GM23338 (cell line): ENCODE data around the gene NAAA. TPM values are rescaled to one million over a fixed set of nuclear protein-coding genes. Genes with fewer than 3 reads are reported as not detected.

ENCODE experiments used
- ATAC-seq: fragments of 200-7000 bp; cut with Tn5 transposase; 3 replicates; pipeline ENCODE4 v1.9.1; 2020
- DNase-seq: peaks from one replicate; pipeline ENCODE4 v3.0.0-alpha.2; 2015; ENCODE audit warnings: low spot score
- H2AFZ ChIP-seq: fragments of 200-600 bp; sonication (generic); 2 replicates; pipeline ENCODE4 v1.8.0; 2016; ENCODE audit warnings: antibody characterized with exemption, mild to moderate bottlenecking, moderate library complexity
- H3F3A ChIP-seq: fragments of 200-600 bp; sonication (generic); replicated peaks from 2 replicates; pipeline ENCODE4 v1.8.0; 2017; ENCODE audit warnings: antibody characterized with exemption, mixed run types, low read depth
- H3K27ac ChIP-seq: fragments of 200-600 bp; sonication (generic); 2 replicates; pipeline ENCODE4 v1.6.1; 2016; ENCODE audit warnings: low read depth
- H3K27me3 ChIP-seq: fragments of 200-600 bp; sonication (generic); 2 replicates; pipeline ENCODE4 v1.8.0; 2016; ENCODE audit warnings: mild to moderate bottlenecking, mixed run types, moderate library complexity; ENCODE audit not compliant: insufficient read depth
- H3K36me3 ChIP-seq: fragments of 200-600 bp; sonication (generic); 2 replicates; pipeline ENCODE4 v1.8.0; 2016; ENCODE audit warnings: mild to moderate bottlenecking; ENCODE audit not compliant: insufficient read depth
- H3K4me1 ChIP-seq: fragments of 200-600 bp; sonication (generic); 2 replicates; pipeline ENCODE4 v1.8.0; 2016; ENCODE audit warnings: mild to moderate bottlenecking, moderate library complexity; ENCODE audit not compliant: insufficient read depth
- H3K4me2 ChIP-seq: fragments of 200-600 bp; sonication (generic); 2 replicates; pipeline ENCODE4 v1.7.1; 2017; ENCODE audit warnings: mixed run types
- H3K4me3 ChIP-seq: fragments of 200-600 bp; sonication (generic); 2 replicates; pipeline ENCODE4 v1.6.1; 2016; ENCODE audit warnings: mixed run types
- H3K79me2 ChIP-seq: fragments of 200-600 bp; sonication (generic); replicated peaks from 2 replicates; pipeline ENCODE4 v1.8.0; 2017; ENCODE audit warnings: mild to moderate bottlenecking; ENCODE audit not compliant: insufficient read depth
- H3K9me2 ChIP-seq: fragments of 200-600 bp; sonication (generic); 2 replicates; pipeline ENCODE4 v1.8.0; 2017; ENCODE audit not compliant: insufficient read depth
- H4K20me1 ChIP-seq: fragments of 200-600 bp; sonication (generic); replicated peaks from 2 replicates; pipeline ENCODE4 v1.8.0; 2017; ENCODE audit warnings: mild to moderate bottlenecking; ENCODE audit not compliant: insufficient read depth
- H3K27ac Mint-ChIP-seq: 2 replicates; pipeline ENCODE4 v1.8.0; 2020; ENCODE audit warnings: inconsistent platforms, mild to moderate bottlenecking, moderate library complexity, mixed read lengths
- H3K27me3 Mint-ChIP-seq: 3 replicates; pipeline ENCODE4 v1.8.0; 2022; ENCODE audit warnings: low read depth, mild to moderate bottlenecking, moderate library complexity, mixed read lengths, inconsistent platforms; ENCODE audit not compliant: insufficient read depth, poor library complexity
- H3K36me3 Mint-ChIP-seq: 3 replicates; pipeline ENCODE4 v1.8.0; 2021; ENCODE audit warnings: low read depth, mild to moderate bottlenecking, inconsistent platforms, moderate library complexity, mixed read lengths
- H3K4me1 Mint-ChIP-seq: 3 replicates; pipeline ENCODE4 v1.8.0; 2020; ENCODE audit warnings: mild to moderate bottlenecking, inconsistent platforms, mixed read lengths
- H3K4me3 Mint-ChIP-seq: 3 replicates; pipeline ENCODE4 v1.8.0; 2021; ENCODE audit warnings: moderate library complexity, mild to moderate bottlenecking, inconsistent platforms, mixed read lengths
- H3K9me3 Mint-ChIP-seq: 3 replicates; pipeline ENCODE4 v1.8.0; 2020; ENCODE audit warnings: moderate library complexity, mild to moderate bottlenecking, inconsistent platforms, mixed read lengths
- CREB1 ChIP-seq: fragments of 250-450 bp; sonication (Bioruptor Pico); IDR thresholded peaks from 2 replicates; pipeline ENCODE4 v1.5.0; 2020; ENCODE audit warnings: low read depth, mild to moderate bottlenecking, moderate library complexity
- EZH2 ChIP-seq: fragments of 200-600 bp; sonication (generic); IDR thresholded peaks from one replicate; pipeline ENCODE4 v1.8.0; 2017; ENCODE audit warnings: antibody characterized with exemption, mild to moderate bottlenecking, low read depth; ENCODE audit not compliant: unreplicated experiment
- EZH2phosphoT487 ChIP-seq: fragments of 200-600 bp; sonication (generic); IDR thresholded peaks from one replicate; pipeline ENCODE4 v1.8.1; 2018; ENCODE audit warnings: antibody characterized with exemption; ENCODE audit not compliant: unreplicated experiment
- JUNB ChIP-seq: IDR thresholded peaks from one replicate; pipeline ENCODE4 v1.6.1; 2016; ENCODE audit warnings: antibody characterized with exemption; ENCODE audit not compliant: unreplicated experiment
- NANOG ChIP-seq: IDR thresholded peaks from 2 replicates; pipeline ENCODE4 v1.6.1; 2016; ENCODE audit warnings: antibody characterized with exemption, borderline replicate concordance
- POLR2AphosphoS5 ChIP-seq: IDR thresholded peaks from 2 replicates; pipeline ENCODE4 v1.6.1; 2016; ENCODE audit warnings: antibody characterized with exemption, low read depth
- REST ChIP-seq: IDR thresholded peaks from one replicate; pipeline ENCODE4 v1.6.1; 2018; ENCODE audit warnings: antibody characterized with exemption; ENCODE audit not compliant: unreplicated experiment
- STAT1 ChIP-seq: IDR thresholded peaks from one replicate; pipeline ENCODE4 v1.6.1; 2016; ENCODE audit warnings: antibody characterized with exemption; ENCODE audit not compliant: unreplicated experiment
- ZNF114 ChIP-seq: fragments of 250-450 bp; sonication (Bioruptor Pico); IDR thresholded peaks from 2 replicates; pipeline ENCODE4 v1.5.0; 2020; ENCODE audit warnings: mild to moderate bottlenecking, moderate library complexity
- ZNF331 ChIP-seq: fragments of 250-450 bp; sonication (Bioruptor Pico); IDR thresholded peaks from 2 replicates; pipeline ENCODE4 v1.5.0; 2020; ENCODE audit warnings: low read depth, mild to moderate bottlenecking, moderate library complexity
- ZNF462 ChIP-seq: fragments of 250-450 bp; sonication (Bioruptor Pico); IDR thresholded peaks from 2 replicates; pipeline ENCODE4 v1.5.0; 2020; ENCODE audit warnings: mild to moderate bottlenecking, moderate library complexity
- polyA plus RNA-seq: library from polyadenylated mRNA; unstranded; fragments of >200 nt; fragmentation: Nextera tagmentation; extraction: Ambion mirVana; gene quantifications from 2 replicates; pipeline ENCODE4 v1.2.1, GENCODE V29; 2016
- total RNA-seq: library from RNA; depleted of rRNA; stranded (reverse); fragments of >200 nt; shearing (Covaris generic); gene quantifications from 2 replicates; pipeline ENCODE4 v1.2.3, GENCODE V29; 2014
- TF ChIP-seq, protein P1 (sequence below), 2 experiments: fragments of 200-600 bp in 1 of 2; sonication (generic) in 1 of 2; conservative IDR thresholded peaks; 2 replicates each; pipeline versions ENCODE4 v1.5.1 to v1.6.1; 2016 to 2017; ENCODE audit warnings: antibody characterized with exemption in 2 of 2, low read depth in 2 of 2, mild to moderate bottlenecking in 2 of 2, moderate library complexity in 1 of 2
- TF ChIP-seq, protein P2 (sequence below): IDR thresholded peaks from 2 replicates; pipeline ENCODE4 v1.6.1; 2016; ENCODE audit warnings: antibody characterized with exemption

NAAA gene
- total and polyA plus RNA-seq, 2 experiments from 2014 or later: 13.2 to 36.6 TPM

DNA sequence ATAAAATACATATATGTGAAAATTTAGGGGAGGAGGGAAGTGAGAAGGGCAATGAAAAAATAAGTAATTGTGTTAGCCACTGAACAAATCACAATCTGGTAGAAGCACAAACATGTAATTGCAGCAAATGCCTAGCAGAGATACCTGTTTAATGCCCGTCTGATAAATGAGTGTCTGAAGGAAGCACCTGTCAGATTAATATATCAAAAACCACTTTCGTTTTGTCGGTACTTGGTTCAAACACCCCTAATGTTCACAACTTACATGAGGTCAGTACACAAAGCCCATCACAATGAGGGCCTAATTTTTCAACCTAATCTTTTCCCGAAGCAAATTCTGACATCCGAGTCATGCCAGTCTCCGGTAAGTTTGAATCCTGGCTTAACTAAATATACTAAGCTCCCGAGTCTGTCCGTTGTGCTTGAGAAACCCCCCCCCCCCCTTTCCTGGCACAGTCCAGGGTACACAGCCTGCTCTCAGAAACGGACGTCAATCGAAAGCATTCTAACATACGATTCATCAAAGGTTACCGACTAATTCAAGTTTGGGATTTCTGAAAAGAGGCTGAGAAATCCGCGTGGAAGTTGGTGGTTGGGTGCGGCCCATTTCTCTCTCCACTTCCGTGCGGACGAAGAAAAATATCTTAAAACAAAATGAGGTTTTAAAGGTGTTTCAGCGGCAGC lies 49.2 kb upstream of the NAAA start:
- ATAC-seq: no peak
- H3K4me3 Mint-ChIP-seq: peak overlapping the region; percentile 89
- H3K27ac ChIP-seq: no peak overlapping the region
- no peaks in the 10 kb centered on the region; the same call in 1 of the 3 replicates for H3K36me3 Mint-ChIP-seq
- peak overlapping the region; percentile 88 for H3K4me2 ChIP-seq
- peak overlapping the region; percentile 93 for H3K4me3 ChIP-seq
- H3K79me2 ChIP-seq: peaks cover 57% of the 10 kb centered on the region
- H3K9me3 Mint-ChIP-seq: no peaks in the 10 kb centered on the region
- no peaks in the 10 kb centered on the region for H3K9me2 ChIP-seq
- no peaks in the 10 kb centered on the region; the same call in 1 of the 2 replicates for H3K27me3 ChIP-seq
- no peaks in the 10 kb centered on the region for H3K27me3 Mint-ChIP-seq
- 0 out of 2 replicates have a peak overlapping the region, but pooled peaks have one; percentile 40 for H2AFZ ChIP-seq
- H4K20me1 ChIP-seq: peaks cover 47% of the 10 kb centered on the region
- no peaks in the 10 kb centered on the region for H3F3A ChIP-seq
- peaks cover 7% of the 10 kb centered on the region for H3K4me1 ChIP-seq
- TF ChIP-seq, protein P1, sequence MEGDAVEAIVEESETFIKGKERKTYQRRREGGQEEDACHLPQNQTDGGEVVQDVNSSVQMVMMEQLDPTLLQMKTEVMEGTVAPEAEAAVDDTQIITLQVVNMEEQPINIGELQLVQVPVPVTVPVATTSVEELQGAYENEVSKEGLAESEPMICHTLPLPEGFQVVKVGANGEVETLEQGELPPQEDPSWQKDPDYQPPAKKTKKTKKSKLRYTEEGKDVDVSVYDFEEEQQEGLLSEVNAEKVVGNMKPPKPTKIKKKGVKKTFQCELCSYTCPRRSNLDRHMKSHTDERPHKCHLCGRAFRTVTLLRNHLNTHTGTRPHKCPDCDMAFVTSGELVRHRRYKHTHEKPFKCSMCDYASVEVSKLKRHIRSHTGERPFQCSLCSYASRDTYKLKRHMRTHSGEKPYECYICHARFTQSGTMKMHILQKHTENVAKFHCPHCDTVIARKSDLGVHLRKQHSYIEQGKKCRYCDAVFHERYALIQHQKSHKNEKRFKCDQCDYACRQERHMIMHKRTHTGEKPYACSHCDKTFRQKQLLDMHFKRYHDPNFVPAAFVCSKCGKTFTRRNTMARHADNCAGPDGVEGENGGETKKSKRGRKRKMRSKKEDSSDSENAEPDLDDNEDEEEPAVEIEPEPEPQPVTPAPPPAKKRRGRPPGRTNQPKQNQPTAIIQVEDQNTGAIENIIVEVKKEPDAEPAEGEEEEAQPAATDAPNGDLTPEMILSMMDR (conservative IDR thresholded peaks at IDR 0.05; ENCODE audit: low read depth in 2 of 2): no peak
- TF ChIP-seq STAT1 (no peak), REST (no peak), EZH2phosphoT487 (no peak), NANOG (no peak), ZNF331 (CRISPR knock-in tag) (no peak), ZNF462 (no peak), JUNB (no peak), CREB1 (CRISPR knock-in tag) (no peak), POLR2AphosphoS5 (no peak), ZNF114 (CRISPR knock-in tag) (no peak), EZH2 (no peak)
- TF ChIP-seq, protein P2, sequence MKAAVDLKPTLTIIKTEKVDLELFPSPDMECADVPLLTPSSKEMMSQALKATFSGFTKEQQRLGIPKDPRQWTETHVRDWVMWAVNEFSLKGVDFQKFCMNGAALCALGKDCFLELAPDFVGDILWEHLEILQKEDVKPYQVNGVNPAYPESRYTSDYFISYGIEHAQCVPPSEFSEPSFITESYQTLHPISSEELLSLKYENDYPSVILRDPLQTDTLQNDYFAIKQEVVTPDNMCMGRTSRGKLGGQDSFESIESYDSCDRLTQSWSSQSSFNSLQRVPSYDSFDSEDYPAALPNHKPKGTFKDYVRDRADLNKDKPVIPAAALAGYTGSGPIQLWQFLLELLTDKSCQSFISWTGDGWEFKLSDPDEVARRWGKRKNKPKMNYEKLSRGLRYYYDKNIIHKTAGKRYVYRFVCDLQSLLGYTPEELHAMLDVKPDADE: no peak
- no peaks in the 10 kb centered on the region for H3K36me3 ChIP-seq
- H3K27ac Mint-ChIP-seq: peak overlapping the region; percentile 81
- H3K4me1 Mint-ChIP-seq: peaks cover 11% of the 10 kb centered on the region
- DNase-seq: no peak
